ENCODE data around the gene BCL2L13.
"Not testable (repeated sequence)": the region's sequence is repeated elsewhere in the genome, so short reads cannot be mapped to it uniquely, and the experiment has no call there.

BCL2L13 gene

GRCh38 chr22:17694752-17695151, 56.2 kb downstream of the BCL2L13 start:
- ChIA-PET CTCF (no interaction called here), POLR2A (no interaction called here)
- TF ChIP-seq CTBP1 (IDR thresholded peaks at IDR 0.05; ENCODE audit: borderline replicate concordance): no peak
- TF ChIP-seq PKNOX1 (IDR thresholded peaks at IDR 0.05): no peak
- no peak for TF ChIP-seq FOXK2 (IDR thresholded peaks at IDR 0.05)
- DNase-seq (ENCODE audit: extremely low spot score): no peak

GRCh38 chr22:17695986-17696385, 57.4 kb downstream of the BCL2L13 start:
- no peak for DNase-seq (ENCODE audit: extremely low spot score)
- TF ChIP-seq SUZ12 (IDR thresholded peaks at IDR 0.05) (no peak), CTBP1 (IDR thresholded peaks at IDR 0.05; ENCODE audit: borderline replicate concordance) (no peak), ELF4 (IDR thresholded peaks at IDR 0.05) (no peak), ZNF384 (IDR thresholded peaks at IDR 0.05) (no peak), SP1 (IDR thresholded peaks at IDR 0.05) (no peak), L3MBTL2 (conservative IDR thresholded peaks at IDR 0.05) (no peak), TARDBP (IDR thresholded peaks at IDR 0.05) (no peak), BHLHE40 (IDR thresholded peaks at IDR 0.05; ENCODE audit: borderline replicate concordance) (no peak), HDGF (IDR thresholded peaks at IDR 0.05; ENCODE audit: borderline replicate concordance) (no peak), FOXM1 (IDR thresholded peaks at IDR 0.05; ENCODE audit: borderline replicate concordance) (no peak), FOXK2 (IDR thresholded peaks at IDR 0.05) (no peak), PKNOX1 (IDR thresholded peaks at IDR 0.05) (no peak), FOXA1 (IDR thresholded peaks at IDR 0.05) (no peak), ARNT (IDR thresholded peaks at IDR 0.05) (no peak), LEF1 (IDR thresholded peaks at IDR 0.05; ENCODE audit: borderline replicate concordance) (no peak), NFRKB (IDR thresholded peaks at IDR 0.05) (no peak)
- CTCF ChIA-PET: no interaction called here
- POLR2A ChIA-PET: no interaction called here

- DNase-seq (ENCODE audit: extremely low spot score); CTCF ChIA-PET; POLR2A ChIA-PET: not testable (repeated sequence)
Observed at GRCh38 chr22:17697196-17697595, 58.6 kb downstream of the BCL2L13 start.

GRCh38 chr22:17698276-17698675, 59.7 kb downstream of the BCL2L13 start:
- DNase-seq (ENCODE audit: extremely low spot score); POLR2A ChIA-PET; CTCF ChIA-PET: not testable (repeated sequence)

GRCh38 chr22:17698948-17699347, 60.4 kb downstream of the BCL2L13 start:
- POLR2A ChIA-PET: no interaction called here
- TF ChIP-seq NFRKB (IDR thresholded peaks at IDR 0.05) (no peak), LEF1 (IDR thresholded peaks at IDR 0.05; ENCODE audit: borderline replicate concordance) (no peak), TARDBP (IDR thresholded peaks at IDR 0.05) (no peak), FOXA1 (IDR thresholded peaks at IDR 0.05) (no peak)
- DNase-seq (ENCODE audit: extremely low spot score): no peak
- CTCF ChIA-PET: no interaction called here

- ChIA-PET POLR2A (no interaction called here), CTCF (no interaction called here)
- no peak for TF ChIP-seq LEF1 (IDR thresholded peaks at IDR 0.05; ENCODE audit: borderline replicate concordance)
- no peak for TF ChIP-seq PKNOX1 (IDR thresholded peaks at IDR 0.05)
- no peak for TF ChIP-seq ARNT (IDR thresholded peaks at IDR 0.05)
- no peak for TF ChIP-seq FOXK2 (IDR thresholded peaks at IDR 0.05)
- no peak for DNase-seq (ENCODE audit: extremely low spot score)
Observed at GRCh38 chr22:17699696-17700340, 61.3 kb downstream of the BCL2L13 start.

GRCh38 chr22:17700778-17701177, 62.2 kb downstream of the BCL2L13 start:
- CTCF ChIA-PET: no interaction called here
- DNase-seq (ENCODE audit: extremely low spot score): no peak
- POLR2A ChIA-PET: no interaction called here

GRCh38 chr22:17703811-17704210, 65.3 kb downstream of the BCL2L13 start:
- no peak for TF ChIP-seq ELF4 (IDR thresholded peaks at IDR 0.05)
- TF ChIP-seq PKNOX1 (IDR thresholded peaks at IDR 0.05): no peak
- no peak for TF ChIP-seq HDGF (IDR thresholded peaks at IDR 0.05; ENCODE audit: borderline replicate concordance)
- ChIA-PET POLR2A (no interaction called here), CTCF (no interaction called here)
- DNase-seq (ENCODE audit: extremely low spot score): no peak

More at GRCh38 chr22:17700778-17701177, 62.2 kb downstream of the BCL2L13 start:
- TF ChIP-seq FOXA1 (IDR thresholded peaks at IDR 0.05) (no peak), LEF1 (IDR thresholded peaks at IDR 0.05; ENCODE audit: borderline replicate concordance) (no peak), FOXM1 (IDR thresholded peaks at IDR 0.05; ENCODE audit: borderline replicate concordance) (no peak), ZNF384 (IDR thresholded peaks at IDR 0.05) (no peak), ELF4 (IDR thresholded peaks at IDR 0.05) (no peak), SUZ12 (IDR thresholded peaks at IDR 0.05) (no peak)

Measured in HEK293T (cell line).